H7 (cell line): Measurements from ENCODE around the gene TEX38. TPM values are rescaled to one million over a fixed set of nuclear protein-coding genes. Genes with fewer than 3 reads are reported as not detected.
A peak's percentile ranks its signal among the peaks of the same experiment; 100 is the strongest.
"Not testable (repeated sequence)": the region's sequence is repeated elsewhere in the genome, so short reads cannot be mapped to it uniquely, and the experiment has no call there.

Experiments used
- DNase-seq: peaks from one replicate; pipeline ENCODE4 v3.0.0; 2012
- H3K27me3 ChIP-seq: 2 replicates; pipeline ENCODE4 v1.6.0; 2011; ENCODE audit warnings: mild to moderate bottlenecking, low read length; ENCODE audit not compliant: control insufficient read depth, insufficient read depth
- H3K36me3 ChIP-seq: replicated peaks from 2 replicates; pipeline ENCODE4 v1.5.1; 2011; ENCODE audit warnings: low read length; ENCODE audit not compliant: control insufficient read depth, insufficient read depth
- H3K4me3 ChIP-seq: 2 replicates; pipeline ENCODE4 v1.5.1; 2011; ENCODE audit warnings: low read depth, mild to moderate bottlenecking, control low read depth, low read length, moderate library complexity; ENCODE audit not compliant: insufficient read depth
- total RNA-seq: library from RNA; depleted of rRNA; stranded (reverse); fragments of >200 nt; shearing (Covaris generic); gene quantifications from 2 replicates; pipeline ENCODE4 v1.2.3, GENCODE V29; 2014; rRNA removed

Gene TEX38
- total RNA-seq, 1 experiment from 2014 or later, result not detected

- Histone ChIP-seq H3K36me3 (peaks cover 7% of the 10 kb centered on the region), H3K27me3 (no peaks in the 10 kb centered on the region; the same call in 1 of the 2 replicates), H3K4me3 (peak overlapping the region; percentile 98)
- no peak for DNase-seq
Observed at GRCh38 chr1:46718340-46718726, 46.7 kb downstream of the TEX38 start.

GRCh38 chr1:46718727-46719622 is 47.3 kb downstream of the TEX38 start, which contains the start of gene EFCAB14:
EFCAB14 (minus strand) TSS chr1:46719114; CDS start chr1:46718087, 1,027 bp downstream.
- Histone ChIP-seq H3K27me3 (no peaks in the 10 kb centered on the region; the same call in 1 of the 2 replicates), H3K4me3 (peak within 1 kb of the TSS; percentile 98), H3K36me3 (peaks cover 7% of the 10 kb centered on the region)
- DNase-seq, result peak; percentile 98

DNA sequence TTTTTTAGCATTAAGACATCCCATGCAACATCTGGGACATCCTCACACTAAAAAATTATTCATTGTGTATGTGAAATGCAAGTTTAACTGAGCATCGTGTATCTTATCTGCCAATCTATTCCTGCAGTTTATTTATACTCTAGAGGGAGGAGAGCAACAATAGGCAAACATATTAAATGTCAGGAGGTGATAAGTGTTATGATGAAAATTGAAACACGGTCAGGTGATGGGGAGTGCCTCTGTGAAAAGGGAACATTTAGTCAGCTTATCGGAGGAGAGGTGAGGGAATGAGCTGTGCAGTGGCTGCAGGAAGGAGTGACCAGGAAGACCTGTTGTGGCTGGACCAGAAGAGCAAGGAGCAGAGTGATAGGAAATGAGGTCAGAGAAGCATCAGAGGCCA is 48.0 kb downstream of the TEX38 start:
- H3K36me3 ChIP-seq, result peaks cover 7% of the 10 kb centered on the region
- H3K4me3 ChIP-seq, result peak overlapping the region; percentile 98; the same call in 1 of the 2 replicates
- peak; percentile 8 for DNase-seq
- no peaks in the 10 kb centered on the region; the same call in 1 of the 2 replicates for H3K27me3 ChIP-seq

DNA sequence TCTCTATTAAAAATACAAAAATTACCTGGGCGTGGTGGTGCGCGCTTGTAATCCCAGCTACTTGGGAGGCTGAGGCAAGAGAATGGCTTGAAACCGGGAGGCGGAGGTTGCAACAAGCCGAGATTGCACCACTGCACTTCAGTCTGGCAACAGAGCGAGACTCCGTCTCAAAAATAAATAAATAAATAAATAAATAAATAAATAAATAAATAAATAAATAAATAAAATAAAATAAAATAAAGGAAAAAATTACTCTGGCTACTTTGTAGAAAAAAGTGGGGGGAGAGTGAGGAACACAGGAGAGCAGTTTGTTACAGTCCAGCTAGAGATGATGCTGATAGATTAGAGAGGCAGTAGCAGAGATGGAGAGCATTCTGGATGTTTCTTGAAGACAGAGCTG is 48.7 kb downstream of the TEX38 start:
- not testable (repeated sequence) for H3K27me3 ChIP-seq, DNase-seq, H3K4me3 ChIP-seq, H3K36me3 ChIP-seq

DNA sequence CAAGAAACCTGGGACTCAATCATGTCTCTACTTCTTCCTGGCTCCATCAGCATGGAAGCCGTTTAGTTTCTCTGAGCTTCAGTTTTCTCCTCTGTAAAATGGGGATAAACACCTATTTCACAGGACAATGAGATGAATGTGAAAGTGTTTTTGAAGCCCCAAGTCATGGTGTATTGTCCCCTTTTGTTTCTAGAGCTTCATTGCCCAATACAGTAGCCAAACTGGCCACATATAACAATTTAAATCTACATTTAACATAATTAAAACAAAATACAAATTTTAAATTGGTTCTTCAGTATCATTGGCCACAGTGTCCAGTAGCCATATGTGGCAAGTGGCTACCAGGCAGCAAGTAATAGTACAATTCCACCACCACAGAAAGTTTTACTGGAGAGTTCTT is 49.5 kb downstream of the TEX38 start:
- Histone ChIP-seq H3K4me3 (no peak overlapping the region), H3K27me3 (no peaks in the 10 kb centered on the region; the same call in 1 of the 2 replicates), H3K36me3 (no peaks in the 10 kb centered on the region)
- no peak for DNase-seq

DNA sequence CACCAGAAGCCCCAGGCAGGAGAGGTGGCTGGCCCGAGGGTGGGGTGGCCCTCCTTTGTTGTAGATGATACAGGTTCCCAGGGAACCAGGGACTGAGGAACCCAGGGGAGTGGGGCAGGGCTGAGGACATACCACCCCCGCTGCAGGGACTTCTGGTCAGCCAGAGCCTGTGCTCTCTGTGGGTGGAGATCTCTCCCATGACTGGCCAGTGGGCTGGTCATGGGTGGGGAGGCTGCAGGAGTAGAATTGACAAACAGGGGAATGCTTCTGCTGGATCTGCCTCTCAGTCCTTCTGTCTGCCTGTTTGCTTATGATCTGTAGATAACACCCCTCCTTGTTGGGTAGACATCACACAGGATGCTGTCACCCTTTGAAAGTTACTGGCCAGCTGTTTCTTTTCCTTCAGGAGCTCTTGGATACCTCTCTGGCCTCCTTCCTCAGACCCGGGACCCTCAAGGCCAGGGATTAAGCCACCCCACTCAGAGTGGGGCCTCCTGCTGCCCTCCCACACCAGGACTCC is 50.1 kb downstream of the TEX38 start:
- Histone ChIP-seq H3K27me3 (no peaks in the 10 kb centered on the region; the same call in 1 of the 2 replicates), H3K36me3 (no peaks in the 10 kb centered on the region), H3K4me3 (no peak overlapping the region)
- no peak for DNase-seq

Other genes starting within 250 kb of the TEX38 start
- 4.2 and 5.4 TPM in 2 replicates for gene DMBX1, start 182.0 kb upstream of the TEX38 start, total RNA-seq
- gene KNCN, start 120.2 kb upstream of the TEX38 start, total RNA-seq, result not detected in 2 replicates
- gene MKNK1, start 67.6 kb upstream of the TEX38 start, total RNA-seq, result 31.3 and 34.7 TPM in 2 replicates
- gene MOB3C, start 55.0 kb upstream of the TEX38 start, total RNA-seq, result 1.3 and 3.4 TPM in 2 replicates
- gene ATPAF1, start 3.5 kb upstream of the TEX38 start, total RNA-seq, result 105 and 112 TPM in 2 replicates
- 43.3 and 57.8 TPM in 2 replicates for gene EFCAB14, start 47.3 kb downstream of the TEX38 start, total RNA-seq
- 0.37 TPM in 1 of 2 replicates, not detected in the other for gene CYP4B1, start 127.2 kb downstream of the TEX38 start, total RNA-seq